Stimulated activated CD8-positive, alpha-beta memory T cell treated with anti-CD3 and anti-CD28 coated beads, Interleukin-4, amount 100 ng/mL, for 1 hour (primary cell): ENCODE results near the gene PQBP1.

Experiments used
- DNase-seq, 2 donors: peaks; one replicate each; pipeline ENCODE4 v3.0.0-alpha.2; 2020; ENCODE audit warnings: low read depth in 2 of 2, low spot score in 1 of 2

Gene PQBP1

GRCh38 chrX:48901069-48901468 lies 3.3 kb downstream of the PQBP1 start:
- no peak for DNase-seq

GRCh38 chrX:48902135-48902534 lies 4.4 kb downstream of the PQBP1 start:
- no peak for DNase-seq

- no peak for DNase-seq
These were observed 5.0 kb downstream of the PQBP1 start for GRCh38 chrX:48902776-48903175.

- DNase-seq: no peak
These were observed 5.6 kb downstream of the PQBP1 start for GRCh38 chrX:48903290-48903689.

- no peak for DNase-seq
These were observed 6.5 kb downstream of the PQBP1 start for GRCh38 chrX:48904180-48904579.

GRCh38 chrX:48904626-48905025 lies 6.9 kb downstream of the PQBP1 start:
- DNase-seq: no peak

GRCh38 chrX:48905090-48905790 lies 7.5 kb downstream of the PQBP1 start:
- no peak for DNase-seq

GRCh38 chrX:48908600-48908999 lies 10.9 kb downstream of the PQBP1 start:
- DNase-seq: no peak

- no peak for DNase-seq
These were observed 12.1 kb downstream of the PQBP1 start for GRCh38 chrX:48909703-48910294.

GRCh38 chrX:48910926-48911411 lies 13.2 kb downstream of the PQBP1 start:
- DNase-seq: no peak

GRCh38 chrX:48911412-48912182 lies 13.9 kb downstream of the PQBP1 start, which contains the start of gene SLC35A2:
Gene SLC35A2 (minus strand): TSS chrX:48911646. CDS start chrX:48911636, 10 bp downstream.
- peak; percentile 79 for DNase-seq

- no peak for DNase-seq
These were observed 16.1 kb downstream of the PQBP1 start for GRCh38 chrX:48913605-48914366.

- no peak for DNase-seq
These were observed 17.1 kb downstream of the PQBP1 start for GRCh38 chrX:48914593-48915493.

- DNase-seq: peak; percentile 61 to 75
These were observed 19.6 kb downstream of the PQBP1 start for GRCh38 chrX:48917139-48918001.

GRCh38 chrX:48918301-48918642 lies 20.5 kb downstream of the PQBP1 start:
- DNase-seq: no peak

GRCh38 chrX:48918643-48919340 lies 21.1 kb downstream of the PQBP1 start, which contains the start of gene PIM2:
Gene PIM2 (minus strand): TSS chrX:48919024. CDS start chrX:48918834, 190 bp downstream.
- DNase-seq: peak; percentile 71 to 84

GRCh38 chrX:48919360-48919841 lies 21.7 kb downstream of the PQBP1 start:
- DNase-seq: no peak

- DNase-seq: no peak
These were observed 22.4 kb downstream of the PQBP1 start for GRCh38 chrX:48919947-48920717.
